HL-60/S4 treated with phorbol 12-myristate 13-acetate at 8.2 ng/mL for 4 days and 3 days (cell line): ENCODE data around the gene ELFN1.

Experiments
- in situ Hi-C: fragments of 300-500 bp; cut with MboI; formaldehyde crosslinking; loops from 2 replicates; pipeline ENCODE4 v1.15.0; 2022; ENCODE audit warnings: low sequenced_read_pairs

The ELFN1 gene

GRCh38 chr7:1642291-1642731 is 27.8 kb upstream of the ELFN1 start:
- in situ Hi-C loops: no loop called here

GRCh38 chr7:1643270-1644092 is 26.6 kb upstream of the ELFN1 start:
- in situ Hi-C loops: no loop called here

GRCh38 chr7:1644341-1645070 is 25.6 kb upstream of the ELFN1 start:
- in situ Hi-C loops: no loop called here

- in situ Hi-C loops: no loop called here
These were observed 25.0 kb upstream of the ELFN1 start for GRCh38 chr7:1645071-1645409.

GRCh38 chr7:1645476-1645875 is 24.6 kb upstream of the ELFN1 start:
- in situ Hi-C loops: no loop called here

- in situ Hi-C loops: no loop called here
These were observed 23.7 kb upstream of the ELFN1 start for GRCh38 chr7:1646391-1646790.

- in situ Hi-C loops: no loop called here
These were observed 22.9 kb upstream of the ELFN1 start for GRCh38 chr7:1646957-1647891.

GRCh38 chr7:1647961-1648672 is 22.0 kb upstream of the ELFN1 start:
- in situ Hi-C loops: no loop called here

- in situ Hi-C loops: no loop called here
These were observed 20.2 kb upstream of the ELFN1 start for GRCh38 chr7:1649751-1650326.

GRCh38 chr7:1650363-1651030 is 19.6 kb upstream of the ELFN1 start:
- in situ Hi-C loops: no loop called here

- in situ Hi-C loops: no loop called here
These were observed 19.0 kb upstream of the ELFN1 start for GRCh38 chr7:1651031-1651446.

GRCh38 chr7:1651891-1652290 is 18.2 kb upstream of the ELFN1 start:
- in situ Hi-C loops: no loop called here

- in situ Hi-C loops: no loop called here
These were observed 16.6 kb upstream of the ELFN1 start for GRCh38 chr7:1653500-1653899.

- in situ Hi-C loops: no loop called here
These were observed 16.0 kb upstream of the ELFN1 start for GRCh38 chr7:1654111-1654510.

GRCh38 chr7:1654738-1655475 is 15.2 kb upstream of the ELFN1 start:
- in situ Hi-C loops: no loop called here

- in situ Hi-C loops: no loop called here
These were observed 10.4 kb upstream of the ELFN1 start for GRCh38 chr7:1659696-1660095.

- in situ Hi-C loops: no loop called here
These were observed 8.6 kb upstream of the ELFN1 start for GRCh38 chr7:1661461-1661860.

GRCh38 chr7:1662101-1662500 is 8.0 kb upstream of the ELFN1 start:
- in situ Hi-C loops: no loop called here

GRCh38 chr7:1662767-1663166 is 7.3 kb upstream of the ELFN1 start:
- in situ Hi-C loops: no loop called here
